PC-3 (cell line): ENCODE data around the gene GAB1. TPM values are rescaled to one million over a fixed set of nuclear protein-coding genes. Genes with fewer than 3 reads are reported as not detected.
A peak's percentile ranks its signal among the peaks of the same experiment; 100 is the strongest.

Experiments used
- ATAC-seq: fragments of 200-7000 bp; cut with Tn5 transposase; 2 replicates; pipeline ENCODE4 v1.9.1; 2020; ENCODE audit warnings: mild to moderate bottlenecking, moderate library complexity
- BruUV-seq: library from RNA; stranded (reverse); fragments of 400-500 nt; replicated peaks from 2 replicates; lab custom pipeline; 2021; lab: Mats Ljungman, UMichigan
- CTCF ChIA-PET: fragments of 300-600 bp; sonication (Branson Sonifier 250); formaldehyde crosslinking; loops from one replicate; lab custom pipeline; 2022; ENCODE audit warnings: antibody characterized with exemption; lab: Charles Lee
- POLR2A ChIA-PET: fragments of 300-600 bp; sonication (Branson Sonifier 250); formaldehyde crosslinking; loops from one replicate; lab custom pipeline; 2022; ENCODE audit warnings: antibody characterized with exemption; ENCODE audit not compliant: unreplicated experiment; lab: Charles Lee
- DNase-seq: peaks from one replicate; pipeline ENCODE4 v3.0.0-alpha.2; 2015
- H2AFZ ChIP-seq: fragments of 300-600 bp; sonication (generic); 2 replicates; pipeline ENCODE4 v1.6.0; 2016; ENCODE audit warnings: antibody characterized with exemption, low read length
- H3F3A ChIP-seq: fragments of 300-600 bp; sonication (generic); one replicate; pipeline ENCODE4 v1.6.0; 2017; ENCODE audit warnings: antibody characterized with exemption, low read length, control low read depth, mild to moderate bottlenecking; ENCODE audit not compliant: unreplicated experiment
- H3K27ac ChIP-seq: fragments of 300-600 bp; sonication (generic); 2 replicates; pipeline ENCODE4 v1.5.1; 2016; ENCODE audit warnings: mild to moderate bottlenecking, low read length
- H3K27me3 ChIP-seq: fragments of 300-600 bp; sonication (generic); 2 replicates; pipeline ENCODE4 v1.6.1; 2016; ENCODE audit warnings: low read length, mixed read lengths
- H3K36me3 ChIP-seq: fragments of 300-600 bp; sonication (generic); 2 replicates; pipeline ENCODE4 v1.6.1; 2016; ENCODE audit warnings: low read depth, mixed run types, low read length, mixed read lengths
- H3K4me1 ChIP-seq: fragments of 300-600 bp; sonication (generic); 2 replicates; pipeline ENCODE4 v1.5.1; 2016; ENCODE audit warnings: low read length; ENCODE audit not compliant: insufficient read depth
- H3K4me2 ChIP-seq: fragments of 300-600 bp; sonication (generic); 2 replicates; pipeline ENCODE4 v1.6.0; 2016; ENCODE audit warnings: low read length
- H3K4me3 ChIP-seq: fragments of 300-600 bp; sonication (generic); 2 replicates; pipeline ENCODE4 v1.5.1; 2016; ENCODE audit warnings: mild to moderate bottlenecking, low read length, mixed read lengths
- H3K79me2 ChIP-seq: fragments of 300-600 bp; sonication (generic); 2 replicates; pipeline ENCODE4 v1.6.1; 2017; ENCODE audit warnings: low read length, mixed read lengths
- H3K9ac ChIP-seq: fragments of 300-600 bp; sonication (generic); 2 replicates; pipeline ENCODE4 v1.6.0; 2016; ENCODE audit warnings: mild to moderate bottlenecking, low read length
- H3K9me2 ChIP-seq: fragments of 300-600 bp; sonication (generic); replicated peaks from 2 replicates; pipeline ENCODE4 v1.6.1; 2016; ENCODE audit warnings: mixed run types, low read length, mixed read lengths
- H3K9me3 ChIP-seq: fragments of 300-600 bp; sonication (generic); 2 replicates; pipeline ENCODE4 v1.6.1; 2016; ENCODE audit warnings: low read length, mixed read lengths
- H4K20me1 ChIP-seq: fragments of 300-600 bp; sonication (generic); 2 replicates; pipeline ENCODE4 v1.6.1; 2016; ENCODE audit warnings: low read length, mixed read lengths
- EZH2 ChIP-seq: fragments of 300-600 bp; sonication (generic); IDR thresholded peaks from one replicate; pipeline ENCODE4 v1.6.1; 2017; ENCODE audit warnings: antibody characterized with exemption, mild to moderate bottlenecking, low read length; ENCODE audit not compliant: unreplicated experiment
- EZH2phosphoT487 ChIP-seq: fragments of 300-600 bp; sonication (generic); IDR thresholded peaks from 2 replicates; pipeline ENCODE4 v1.6.1; 2018; ENCODE audit warnings: mild to moderate bottlenecking, antibody characterized with exemption, low read length, borderline replicate concordance
- intact Hi-C: fragments of 100-400 bp; cut with micrococcal nuclease; formaldehyde crosslinking; loops from 2 replicates; pipeline ENCODE4 v1.9.0; 2023
- total RNA-seq: library from RNA; depleted of rRNA; stranded (reverse); fragments of >200 nt; gene quantifications from 2 replicates; pipeline ENCODE4 v1.2.3, GENCODE V29; 2014
- TF ChIP-seq, protein P1 (sequence below): fragments of 300-600 bp; sonication (generic); conservative IDR thresholded peaks from 2 replicates; pipeline ENCODE4 v1.5.1; 2017; ENCODE audit warnings: antibody characterized with exemption, low read depth, mild to moderate bottlenecking, low read length

Gene GAB1
- total RNA-seq, 1 experiment from 2014 or later, result 4.9 TPM

- Histone ChIP-seq H3K9me2 (no peaks in the 10 kb centered on the region), H3K4me2 (no peak overlapping the region), H3K4me1 (no peaks in the 10 kb centered on the region), H3K36me3 (no peaks in the 10 kb centered on the region), H3F3A (no peaks in the 10 kb centered on the region), H2AFZ (no peak overlapping the region), H3K4me3 (no peak overlapping the region), H3K9ac (no peak overlapping the region), H3K9me3 (no peaks in the 10 kb centered on the region), H3K79me2 (no peaks in the 10 kb centered on the region), H3K27ac (no peak overlapping the region), H3K27me3 (no peaks in the 10 kb centered on the region), H4K20me1 (no peaks in the 10 kb centered on the region)
- ATAC-seq (no peak), DNase-seq (no peak)
- POLR2A ChIA-PET, result no interaction called here
- CTCF ChIA-PET, result no interaction called here
- intact Hi-C loops, result no loop called here
- no TSS peak for BruUV-seq
- TF ChIP-seq EZH2phosphoT487, result no peak
- TF ChIP-seq, protein P1, sequence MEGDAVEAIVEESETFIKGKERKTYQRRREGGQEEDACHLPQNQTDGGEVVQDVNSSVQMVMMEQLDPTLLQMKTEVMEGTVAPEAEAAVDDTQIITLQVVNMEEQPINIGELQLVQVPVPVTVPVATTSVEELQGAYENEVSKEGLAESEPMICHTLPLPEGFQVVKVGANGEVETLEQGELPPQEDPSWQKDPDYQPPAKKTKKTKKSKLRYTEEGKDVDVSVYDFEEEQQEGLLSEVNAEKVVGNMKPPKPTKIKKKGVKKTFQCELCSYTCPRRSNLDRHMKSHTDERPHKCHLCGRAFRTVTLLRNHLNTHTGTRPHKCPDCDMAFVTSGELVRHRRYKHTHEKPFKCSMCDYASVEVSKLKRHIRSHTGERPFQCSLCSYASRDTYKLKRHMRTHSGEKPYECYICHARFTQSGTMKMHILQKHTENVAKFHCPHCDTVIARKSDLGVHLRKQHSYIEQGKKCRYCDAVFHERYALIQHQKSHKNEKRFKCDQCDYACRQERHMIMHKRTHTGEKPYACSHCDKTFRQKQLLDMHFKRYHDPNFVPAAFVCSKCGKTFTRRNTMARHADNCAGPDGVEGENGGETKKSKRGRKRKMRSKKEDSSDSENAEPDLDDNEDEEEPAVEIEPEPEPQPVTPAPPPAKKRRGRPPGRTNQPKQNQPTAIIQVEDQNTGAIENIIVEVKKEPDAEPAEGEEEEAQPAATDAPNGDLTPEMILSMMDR, result no peak
- TF ChIP-seq EZH2, result no peak
Measured at GRCh38 chr4:143296397-143297067, 40.1 kb upstream of the GAB1 start.

- Histone ChIP-seq H3K9me2 (no peaks in the 10 kb centered on the region), H2AFZ (no peak overlapping the region), H3K27ac (no peak overlapping the region), H4K20me1 (no peaks in the 10 kb centered on the region), H3K9me3 (no peaks in the 10 kb centered on the region), H3K4me1 (no peaks in the 10 kb centered on the region), H3K9ac (no peak overlapping the region), H3K36me3 (no peaks in the 10 kb centered on the region), H3K4me3 (no peak overlapping the region), H3K79me2 (no peaks in the 10 kb centered on the region), H3F3A (no peaks in the 10 kb centered on the region), H3K4me2 (no peak overlapping the region), H3K27me3 (no peaks in the 10 kb centered on the region)
- DNase-seq, result no peak
- ChIA-PET CTCF (no interaction called here), POLR2A (no interaction called here)
- TF ChIP-seq, protein P1, result no peak
- TF ChIP-seq EZH2 (no peak), EZH2phosphoT487 (no peak)
- ATAC-seq, result no peak
- intact Hi-C loops, result no loop called here
- no TSS peak for BruUV-seq
Measured at GRCh38 chr4:143300860-143301259, 35.8 kb upstream of the GAB1 start.

GRCh38 chr4:143302536-143302935 is 34.1 kb upstream of the GAB1 start:
- Histone ChIP-seq H3K79me2 (no peaks in the 10 kb centered on the region), H3K9ac (no peak overlapping the region), H3K4me1 (no peaks in the 10 kb centered on the region), H3K4me2 (no peak overlapping the region), H3F3A (no peaks in the 10 kb centered on the region), H3K27ac (no peak overlapping the region), H3K4me3 (no peak overlapping the region), H3K9me3 (no peaks in the 10 kb centered on the region), H3K36me3 (no peaks in the 10 kb centered on the region), H4K20me1 (no peaks in the 10 kb centered on the region), H2AFZ (no peak overlapping the region), H3K9me2 (no peaks in the 10 kb centered on the region), H3K27me3 (no peaks in the 10 kb centered on the region)
- ChIA-PET POLR2A (no interaction called here), CTCF (interaction anchor here (0.6 kb wide), 1 partner anchor 141 kb away, joined by 3 read pairs; no protein-coding TSS in a partner anchor)
- TF ChIP-seq, protein P1, result no peak
- TF ChIP-seq EZH2phosphoT487 (no peak), EZH2 (no peak)
- ATAC-seq (peak; percentile 64), DNase-seq (peak; percentile 14)
- BruUV-seq, result no TSS peak
- intact Hi-C loops, result no loop called here
